Parathyroid adenoma (tissue), 2 donors: ENCODE data around the gene DUSP10.

Experiments used
- H2AFZ ChIP-seq: fragments of 300-600 bp; sonication (generic); one replicate; pipeline ENCODE4 v1.7.0; 2017; ENCODE audit warnings: antibody characterized with exemption, mild to moderate bottlenecking
- H3K27ac ChIP-seq: fragments of 300-600 bp; sonication (generic); one replicate; pipeline ENCODE4 v1.7.0; 2017
- H3K27me3 ChIP-seq: fragments of 300-600 bp; sonication (generic); one replicate; pipeline ENCODE4 v1.7.0; 2017; ENCODE audit warnings: low read length; ENCODE audit not compliant: control insufficient read depth, insufficient read depth
- H3K36me3 ChIP-seq: fragments of 300-600 bp; sonication (generic); one replicate; pipeline ENCODE4 v1.7.0; 2017; ENCODE audit warnings: low read length; ENCODE audit not compliant: control insufficient read depth, insufficient read depth
- H3K4me1 ChIP-seq: fragments of 300-600 bp; sonication (generic); one replicate; pipeline ENCODE4 v1.7.0; 2017; ENCODE audit warnings: control low read depth
- H3K4me2 ChIP-seq: fragments of 300-600 bp; sonication (generic); one replicate; pipeline ENCODE4 v1.7.0; 2017; ENCODE audit warnings: low read length
- H3K4me3 ChIP-seq: fragments of 300-600 bp; sonication (generic); one replicate; pipeline ENCODE4 v1.7.0; 2017; ENCODE audit warnings: low read depth, low read length
- H3K79me2 ChIP-seq: fragments of 300-600 bp; sonication (generic); one replicate; pipeline ENCODE4 v1.7.0; 2017; ENCODE audit warnings: control low read depth
- H3K9ac ChIP-seq: fragments of 300-600 bp; sonication (generic); one replicate; pipeline ENCODE4 v1.7.0; 2017; ENCODE audit warnings: mild to moderate bottlenecking
- H3K9me3 ChIP-seq: fragments of 300-600 bp; sonication (generic); one replicate; pipeline ENCODE4 v1.7.0; 2017; ENCODE audit warnings: low read length; ENCODE audit not compliant: control insufficient read depth
- CTCF ChIP-seq: fragments of 300-600 bp; sonication (generic); IDR thresholded peaks from one replicate; pipeline ENCODE4 v1.7.0; 2017; ENCODE audit warnings: antibody characterized with exemption, mild to moderate bottlenecking
- donor health status: primary hyperparathyroidism.

Gene DUSP10

GRCh38 chr1:221716713-221717484 is 25.0 kb downstream of the DUSP10 start:
- no peaks in the 10 kb centered on the region for H3K27me3 ChIP-seq
- no peak for TF ChIP-seq CTCF
- no peak overlapping the region for H3K27ac ChIP-seq
- no peak overlapping the region for H3K4me2 ChIP-seq
- H2AFZ ChIP-seq, result no peak overlapping the region
- H3K9me3 ChIP-seq, result no peaks in the 10 kb centered on the region
- no peak overlapping the region for H3K4me3 ChIP-seq
- no peak overlapping the region for H3K9ac ChIP-seq
- no peaks in the 10 kb centered on the region for H3K79me2 ChIP-seq
- H3K4me1 ChIP-seq, result no peaks in the 10 kb centered on the region
- no peaks in the 10 kb centered on the region for H3K36me3 ChIP-seq

- no peak overlapping the region for H3K4me3 ChIP-seq
- TF ChIP-seq CTCF, result no peak
- no peak overlapping the region for H2AFZ ChIP-seq
- H3K9ac ChIP-seq, result no peak overlapping the region
- no peaks in the 10 kb centered on the region for H3K36me3 ChIP-seq
- no peaks in the 10 kb centered on the region for H3K79me2 ChIP-seq
- no peak overlapping the region for H3K27ac ChIP-seq
- no peaks in the 10 kb centered on the region for H3K4me1 ChIP-seq
- no peak overlapping the region for H3K4me2 ChIP-seq
- H3K27me3 ChIP-seq, result no peaks in the 10 kb centered on the region
- no peaks in the 10 kb centered on the region for H3K9me3 ChIP-seq
Observed at GRCh38 chr1:221715321-221716169, 26.3 kb downstream of the DUSP10 start.

- H3K9me3 ChIP-seq, result no peaks in the 10 kb centered on the region
- no peak overlapping the region for H3K27ac ChIP-seq
- H3K36me3 ChIP-seq, result no peaks in the 10 kb centered on the region
- no peak overlapping the region for H3K4me2 ChIP-seq
- no peak for TF ChIP-seq CTCF
- H3K4me1 ChIP-seq, result no peaks in the 10 kb centered on the region
- H3K4me3 ChIP-seq, result no peak overlapping the region
- no peaks in the 10 kb centered on the region for H3K27me3 ChIP-seq
- H3K79me2 ChIP-seq, result no peaks in the 10 kb centered on the region
- H3K9ac ChIP-seq, result no peak overlapping the region
- no peak overlapping the region for H2AFZ ChIP-seq
Observed at GRCh38 chr1:221714227-221715152, 27.4 kb downstream of the DUSP10 start.

GRCh38 chr1:221712776-221713431 is 29.0 kb downstream of the DUSP10 start:
- Histone ChIP-seq H3K36me3 (no peaks in the 10 kb centered on the region), H3K4me1 (no peaks in the 10 kb centered on the region), H3K79me2 (no peaks in the 10 kb centered on the region), H3K27ac (no peak overlapping the region), H3K27me3 (no peaks in the 10 kb centered on the region), H2AFZ (no peak overlapping the region), H3K4me2 (no peak overlapping the region), H3K4me3 (no peak overlapping the region), H3K9ac (no peak overlapping the region), H3K9me3 (no peaks in the 10 kb centered on the region)
- no peak for TF ChIP-seq CTCF
